ENCODE data around the gene ANXA10. TPM values are rescaled to one million over a fixed set of nuclear protein-coding genes. Genes with fewer than 3 reads are reported as not detected.

ANXA10 gene
- total and polyA plus RNA-seq, 2 of the 4 experiments (the other 2 are of a cell fraction), result 0.44 to 0.72 TPM

DNA sequence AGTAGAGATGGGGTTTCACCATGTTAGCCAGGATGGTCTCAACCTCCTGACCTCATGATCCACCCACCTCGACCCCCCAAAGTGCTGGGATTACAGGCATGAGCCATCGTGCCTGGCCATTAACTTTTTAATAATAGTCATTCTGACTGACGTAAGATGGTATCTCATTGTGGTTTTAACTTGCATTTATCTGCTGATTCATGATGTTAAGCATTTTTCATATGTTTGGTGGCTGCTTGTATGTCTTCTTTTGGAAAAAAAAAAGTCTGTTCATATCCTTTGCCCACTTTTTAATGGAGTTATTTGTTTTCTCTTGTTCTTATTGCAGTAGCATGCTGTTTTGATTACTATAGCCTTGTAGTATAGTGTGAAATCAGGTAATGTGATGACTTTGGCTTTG lies 45.8 kb downstream of the ANXA10 start:
- CTCF ChIA-PET, result interaction anchor here (1.7 kb wide), 1 partner anchor 16 kb away, joined by 7 read pairs; no protein-coding TSS in a partner anchor
- Histone ChIP-seq H3K23ac (ENCODE audit: low read depth, low read length) (no peak overlapping the region), H2AFZ (replicated peaks; ENCODE audit: low read length, poor library complexity) (no peak overlapping the region), H3K14ac (replicated peaks; ENCODE audit: low read depth, low read length) (0 out of 2 replicates have a peak overlapping the region, but pooled peaks have one; percentile 68), H3K79me1 (ENCODE audit: low read depth in 1 of 2, low read length in 2 of 2) (no peaks in the 10 kb centered on the region), H2AK9ac (replicated peaks; ENCODE audit: low read depth, low read length, poor library complexity) (no peak overlapping the region), H4K91ac (ENCODE audit: insufficient read depth, low read depth, low read length) (no peak overlapping the region; the same call in 1 of the 2 replicates), H4K8ac (ENCODE audit: low read depth in 2 of 2, low read length in 2 of 2) (peak overlapping the region in 1 of 2 experiments; percentile 81; a peak in 2 of 4 replicates), H3K36me3 (ENCODE audit: control insufficient read depth, insufficient read depth, low read length) (no peaks in the 10 kb centered on the region), H2BK15ac (ENCODE audit: low read depth, low read length) (no peak overlapping the region; the same call in 2 of the 3 replicates), H3K27ac (ENCODE audit: insufficient read depth, low read length) (peak overlapping the region; percentile 42; the same call in 1 of the 2 replicates), H3K56ac (ENCODE audit: extremely low read depth, insufficient read depth, low read length) (no peak overlapping the region; the same call in 1 of the 2 replicates), H2AK5ac (ENCODE audit: low read depth, low read length) (0 out of 2 replicates have a peak overlapping the region, but pooled peaks have one; percentile 70), H3K9ac (ENCODE audit: low read depth, low read length) (no peak overlapping the region), H4K5ac (ENCODE audit: low read depth, low read length) (no peak overlapping the region; the same call in 1 of the 2 replicates), H2BK120ac (ENCODE audit: low read depth, low read length) (peak overlapping the region; percentile 98), H3K18ac (ENCODE audit: low read depth, low read length) (peak overlapping the region; percentile 74; the same call in 1 of the 2 replicates), H3K4ac (ENCODE audit: low read depth, low read length) (peak overlapping the region; percentile 60; the same call in 1 of the 2 replicates), H3K27me3 (ENCODE audit: control insufficient read depth, insufficient read depth, low read length) (no peaks in the 10 kb centered on the region), H3K4me3 (ENCODE audit: insufficient read depth, low read depth, low read length) (no peak overlapping the region), H4K20me1 (ENCODE audit: insufficient read depth, low read length) (no peaks in the 10 kb centered on the region), H2BK5ac (ENCODE audit: low read depth, low read length, poor library complexity, severe bottlenecking) (peak overlapping the region; percentile 97), H3K9me1 (ENCODE audit: insufficient read depth, low read length) (no peaks in the 10 kb centered on the region), H3K4me1 (ENCODE audit: control insufficient read depth, insufficient read depth, low read length) (no peaks in the 10 kb centered on the region), H2BK20ac (ENCODE audit: low read depth, low read length) (peak overlapping the region; percentile 70; the same call in 1 of the 2 replicates), H3K4me2 (ENCODE audit: low read depth, low read length) (peak overlapping the region; percentile 64; the same call in 1 of the 2 replicates), H3K9me3 (ENCODE audit: control insufficient read depth, insufficient read depth, low read length) (no peaks in the 10 kb centered on the region)
- DNase-seq (peak; percentile 93), ATAC-seq (ENCODE audit: low read depth) (peak; percentile 69)
- dilution Hi-C loops (cut with HindIII; ENCODE audit: low sequenced_read_pairs, unreplicated experiment) (no loop called here), in situ Hi-C loops (cut with MboI; ENCODE audit: low sequenced_read_pairs) (no loop called here), intact Hi-C loops (cut with micrococcal nuclease) (no loop called here)
- TF ChIP-seq CTCF (conservative IDR thresholded peaks at IDR 0.05; ENCODE audit: low read depth, low read length), result no peak
- TF ChIP-seq CEBPB (IDR thresholded peaks at IDR 0.05; ENCODE audit: low read depth, low read length), result no peak
- no peak for TF ChIP-seq POLR2A (IDR thresholded peaks at IDR 0.05; ENCODE audit: low read depth, low read length)
- TF ChIP-seq NFE2L2 (IDR thresholded peaks at IDR 0.05; ENCODE audit: low read depth, low read length), result peak; percentile 96
- TF ChIP-seq BHLHE40 (IDR thresholded peaks at IDR 0.05; ENCODE audit: low read depth, low read length), result 0 out of 2 replicates have a peak, but pooled peaks have one; percentile 36
- TF ChIP-seq USF2 (IDR thresholded peaks at IDR 0.05; ENCODE audit: low read depth, low read length), result no peak
- no peak for TF ChIP-seq SMC3 (IDR thresholded peaks at IDR 0.05; ENCODE audit: low read depth, low read length)
- TF ChIP-seq FOS (IDR thresholded peaks at IDR 0.05; ENCODE audit: low read depth, low read length), result 0 out of 2 replicates have a peak, but pooled peaks have one; percentile 24
- peak; percentile 84 for TF ChIP-seq MAFK (IDR thresholded peaks at IDR 0.05; ENCODE audit: low read depth, low read length)
- WGBS, 2 experiments (ENCODE audit: extremely low coverage in 2 of 2, insufficient read length in 1 of 2), result no CpG with 5 or more reads among the region's 3 CpGs
- no TSS peak for BruUV-seq (replicated peaks)
- POLR2A ChIA-PET (ENCODE audit: unreplicated experiment), result no interaction called here
